Sigmoid colon (tissue), 7 donors: ENCODE data around the gene SYNDIG1. TPM values are rescaled to one million over a fixed set of nuclear protein-coding genes. Genes with fewer than 3 reads are reported as not detected.

Experiments
- DNase-seq: peaks from one replicate; pipeline ENCODE4 v3.0.0-alpha.2; 2019
- H3K27ac ChIP-seq, 4 donors: fragments of 200-600 bp; sonication (generic); one replicate each; pipeline ENCODE4 v1.5.1; 2016 to 2019; ENCODE audit warnings: mild to moderate bottlenecking in 1 of 4
- H3K27me3 ChIP-seq, 3 donors: fragments of 200-600 bp; sonication (generic); one replicate each; pipeline ENCODE4 v1.5.1; 2019; ENCODE audit warnings: mild to moderate bottlenecking in 1 of 3
- H3K36me3 ChIP-seq, 4 donors: fragments of 200-600 bp; sonication (generic); one replicate each; pipeline ENCODE4 v1.5.1; 2016 to 2019
- H3K4me1 ChIP-seq, 4 donors: fragments of 200-600 bp; sonication (generic); one replicate each; pipeline ENCODE4 v1.5.1; 2017 to 2019
- H3K4me3 ChIP-seq, 4 donors: fragments of 200-600 bp; sonication (generic); one replicate each; pipeline ENCODE4 v1.5.1; 2017 to 2019; ENCODE audit warnings: mild to moderate bottlenecking in 2 of 4, moderate library complexity in 1 of 4
- H3K9me3 ChIP-seq, 4 donors: fragments of 200-600 bp in 3 of 4; sonication (generic) in 3 of 4; one replicate each; pipeline versions ENCODE4 v1.5.1 to v1.6.1; 2013 to 2019
- CTCF ChIP-seq, 4 experiments: fragments of 450-650 bp in 3 of 4; fragments of 200-600 bp in 1 of 4; IDR thresholded peaks; one replicate each; pipeline ENCODE4 v1.5.1; 2016 to 2019; ENCODE audit warnings: antibody characterized with exemption in 4 of 4, mild to moderate bottlenecking in 3 of 4, moderate library complexity in 2 of 4
- EP300 ChIP-seq, 4 donors: sonication (generic); formaldehyde crosslinking; IDR thresholded peaks; one replicate each; pipeline ENCODE4 v1.6.1; 2017; ENCODE audit warnings: antibody characterized with exemption in 4 of 4
- POLR2A ChIP-seq, 2 donors: fragments of 450-650 bp; IDR thresholded peaks; one replicate each; pipeline ENCODE4 v1.6.1; 2016; ENCODE audit warnings: antibody characterized with exemption in 2 of 2, mild to moderate bottlenecking in 2 of 2, moderate library complexity in 2 of 2
- POLR2AphosphoS5 ChIP-seq, 4 donors: sonication (generic); formaldehyde crosslinking; IDR thresholded peaks; one replicate each; pipeline ENCODE4 v1.6.1; 2017; ENCODE audit warnings: antibody characterized with exemption in 4 of 4
- WGBS, 2 donors: extraction: QIAGEN DNeasy Blood & Tissue Kit; methylation state at CpG; one replicate each; pipeline ENCODE4 v1.1.7; 2013; 5-methylcytosine and 5-hydroxymethylcytosine counted together
- intact Hi-C: fragments of 100-400 bp; cut with DNase I; formaldehyde crosslinking; loops from one replicate; pipeline ENCODE4 v1.15.1; 2023
- polyA plus RNA-seq, 3 donors: library from polyadenylated mRNA; stranded (reverse); fragments of 200-250 nt; gene quantifications; one replicate each; pipeline ENCODE4 v1.2.3, GENCODE V29; 2013
- total RNA-seq, 4 donors: library from RNA; depleted of rRNA; stranded (reverse); fragments of >200 nt; gene quantifications; one replicate each; pipeline ENCODE4 v1.1.0, GENCODE V29; 2016
- donor health status: healthy with polysubstance abuse.
- donor health status: Bipolar disorder and iron deficiency.
- donor health status: healthy.

SYNDIG1 gene
- total and polyA plus RNA-seq, 7 donors = 0.16 to 0.69 (median 0.36) TPM; not detected in 2

GRCh38 chr20:24460712-24461111 lies 8.7 kb upstream of the SYNDIG1 start:
- Histone ChIP-seq H3K27me3 (peaks cover 0 to 16% (median 4%) of the 10 kb centered on the region in 3 donors), H3K27ac (no peak overlapping the region), H3K4me3 (no peak overlapping the region), H3K36me3 (no peaks in the 10 kb centered on the region), H3K9me3 (no peaks in the 10 kb centered on the region), H3K4me1 (peaks cover 0 to 10% (median 3%) of the 10 kb centered on the region in 4 donors)
- intact Hi-C loops = loop anchor here (10.0 kb wide), 2 partner anchors 86 to 296 kb away; no protein-coding TSS in a partner anchor
- TF ChIP-seq POLR2A (IDR thresholded peaks at IDR 0.05) (no peak), EP300 (IDR thresholded peaks at IDR 0.05) (no peak), POLR2AphosphoS5 (IDR thresholded peaks at IDR 0.05) (no peak), CTCF (IDR thresholded peaks at IDR 0.05) (no peak)
- 86 to 88% methylated on average over 7 of the region's 7 CpGs for WGBS, 2 donors
- DNase-seq = no peak

DNA sequence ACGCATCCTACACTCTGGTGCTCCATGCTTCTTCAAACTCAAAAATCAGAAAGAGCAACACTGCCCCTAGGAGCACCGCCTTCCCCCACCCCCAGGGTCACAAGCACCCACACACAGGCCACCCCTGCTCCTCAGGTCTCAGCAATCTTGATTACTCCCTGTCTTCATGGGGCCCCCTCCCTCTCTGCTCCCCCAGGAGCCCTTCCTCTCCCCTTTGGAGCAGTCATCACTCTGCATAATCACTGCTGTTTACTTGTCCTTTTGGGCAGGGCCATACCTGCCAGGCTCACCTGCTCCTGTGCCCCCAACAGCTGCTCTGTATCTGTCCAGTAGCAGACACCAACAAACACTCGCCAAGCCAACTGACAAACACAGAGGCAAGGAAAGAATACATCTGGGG lies 7.6 kb upstream of the SYNDIG1 start:
- Histone ChIP-seq H3K27ac (no peak overlapping the region), H3K36me3 (no peaks in the 10 kb centered on the region), H3K9me3 (no peaks in the 10 kb centered on the region), H3K27me3 (peaks cover 0 to 10% (median 4%) of the 10 kb centered on the region in 3 donors), H3K4me3 (no peak overlapping the region), H3K4me1 (peaks cover 0 to 14% (median 5%) of the 10 kb centered on the region in 4 donors)
- TF ChIP-seq POLR2AphosphoS5 (IDR thresholded peaks at IDR 0.05) = no peak
- no peak for TF ChIP-seq CTCF (IDR thresholded peaks at IDR 0.05)
- no peak for TF ChIP-seq POLR2A (IDR thresholded peaks at IDR 0.05)
- no peak for TF ChIP-seq EP300 (IDR thresholded peaks at IDR 0.05)
- intact Hi-C loops = loop anchor here (10.0 kb wide), 2 partner anchors 87 to 297 kb away; no protein-coding TSS in a partner anchor
- WGBS, 2 donors = 87 to 89% methylated on average over 3 of the region's 3 CpGs
- DNase-seq = no peak

GRCh38 chr20:24462460-24463010 lies 6.9 kb upstream of the SYNDIG1 start:
- H3K4me3 ChIP-seq = no peak overlapping the region
- no peak for TF ChIP-seq CTCF (IDR thresholded peaks at IDR 0.05)
- no peak for TF ChIP-seq POLR2AphosphoS5 (IDR thresholded peaks at IDR 0.05)
- TF ChIP-seq EP300 (IDR thresholded peaks at IDR 0.05) = no peak
- no peak for TF ChIP-seq POLR2A (IDR thresholded peaks at IDR 0.05)
- no peak for DNase-seq
- no peaks in the 10 kb centered on the region for H3K9me3 ChIP-seq
- H3K27ac ChIP-seq = no peak overlapping the region
- H3K27me3 ChIP-seq = peaks cover 0 to 3% (median 0%) of the 10 kb centered on the region in 3 donors
- intact Hi-C loops = loop anchor here (10.0 kb wide), 2 partner anchors 88 to 298 kb away; no protein-coding TSS in a partner anchor
- H3K4me1 ChIP-seq = peaks cover 0 to 14% (median 5%) of the 10 kb centered on the region in 4 donors
- 63 to 78% methylated on average over 4 of the region's 4 CpGs for WGBS, 2 donors
- no peaks in the 10 kb centered on the region for H3K36me3 ChIP-seq

DNA sequence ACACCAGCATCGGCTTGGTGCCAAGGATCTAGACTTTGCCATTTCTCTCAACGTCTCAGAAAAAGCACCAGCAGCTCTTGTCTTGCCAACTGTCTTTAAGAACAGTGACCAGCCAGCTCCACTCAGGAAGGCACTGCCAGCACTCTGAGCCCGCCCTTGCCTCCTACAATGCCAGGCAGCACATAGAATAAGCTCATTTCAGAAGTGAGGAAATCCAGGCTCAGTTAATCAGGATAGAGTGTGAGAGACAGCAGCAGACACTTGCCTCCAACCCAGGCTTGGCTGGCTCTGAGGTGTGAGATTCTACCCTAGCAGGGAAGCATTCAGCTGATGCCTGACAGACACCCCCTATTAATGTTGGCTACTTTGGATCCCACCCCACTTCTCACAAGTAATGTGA lies 4.3 kb upstream of the SYNDIG1 start:
- Histone ChIP-seq H3K9me3 (no peaks in the 10 kb centered on the region), H3K4me1 (peaks cover 0 to 27% (median 18%) of the 10 kb centered on the region in 4 donors), H3K27ac (peak overlapping the region in 3 of 4 donors; percentile 41 to 61 (median 43)), H3K4me3 (no peak overlapping the region), H3K27me3 (peaks cover 0 to 21% (median 10%) of the 10 kb centered on the region in 3 donors), H3K36me3 (no peaks in the 10 kb centered on the region)
- TF ChIP-seq POLR2AphosphoS5 (IDR thresholded peaks at IDR 0.05) (peak; percentile 16 to 75 (median 54)), POLR2A (IDR thresholded peaks at IDR 0.05) (no peak)
- DNase-seq = peak; percentile 65
- intact Hi-C loops = loop anchor here (10.0 kb wide), 2 partner anchors 90 to 300 kb away; no protein-coding TSS in a partner anchor
- 83 to 88% methylated on average over 3 of the region's 3 CpGs for WGBS, 2 donors

DNA sequence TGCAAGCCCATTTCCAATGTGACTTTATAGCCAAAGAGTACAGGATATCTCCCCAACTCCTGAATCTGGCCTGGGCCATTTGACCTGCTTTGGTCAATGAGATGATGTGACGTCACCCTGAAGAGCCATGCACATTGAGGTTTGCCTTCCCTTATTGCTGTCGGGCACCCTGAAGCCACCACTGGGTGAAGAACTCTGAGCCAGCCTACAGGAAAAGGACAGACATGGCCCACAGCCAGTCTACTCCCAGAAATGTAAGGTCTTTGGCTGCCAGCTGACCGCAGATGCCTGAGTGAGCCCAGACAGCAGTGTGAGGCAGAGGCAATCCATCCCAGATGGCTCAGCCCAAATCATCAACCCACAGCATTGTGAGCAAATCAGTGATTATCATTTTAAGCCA lies 3.7 kb upstream of the SYNDIG1 start:
- H3K36me3 ChIP-seq = no peaks in the 10 kb centered on the region
- TF ChIP-seq POLR2AphosphoS5 (IDR thresholded peaks at IDR 0.05) (no peak), POLR2A (IDR thresholded peaks at IDR 0.05) (no peak), EP300 (IDR thresholded peaks at IDR 0.05) (no peak), CTCF (IDR thresholded peaks at IDR 0.05) (no peak)
- H3K4me3 ChIP-seq = no peak overlapping the region
- peaks cover 3 to 27% (median 16%) of the 10 kb centered on the region in 3 donors for H3K27me3 ChIP-seq
- intact Hi-C loops = loop anchor here (10.0 kb wide), 2 partner anchors 91 to 301 kb away; no protein-coding TSS in a partner anchor
- peaks cover 0 to 33% (median 24%) of the 10 kb centered on the region in 4 donors for H3K4me1 ChIP-seq
- no peaks in the 10 kb centered on the region for H3K9me3 ChIP-seq
- WGBS, 2 donors = 80 to 83% methylated on average over 3 of the region's 3 CpGs
- H3K27ac ChIP-seq = peak overlapping the region in 3 of 4 donors; percentile 41 to 61 (median 43)
- DNase-seq = peak; percentile 70
